ENCODE measurements around the gene OSBPL5.

Gene OSBPL5

DNA sequence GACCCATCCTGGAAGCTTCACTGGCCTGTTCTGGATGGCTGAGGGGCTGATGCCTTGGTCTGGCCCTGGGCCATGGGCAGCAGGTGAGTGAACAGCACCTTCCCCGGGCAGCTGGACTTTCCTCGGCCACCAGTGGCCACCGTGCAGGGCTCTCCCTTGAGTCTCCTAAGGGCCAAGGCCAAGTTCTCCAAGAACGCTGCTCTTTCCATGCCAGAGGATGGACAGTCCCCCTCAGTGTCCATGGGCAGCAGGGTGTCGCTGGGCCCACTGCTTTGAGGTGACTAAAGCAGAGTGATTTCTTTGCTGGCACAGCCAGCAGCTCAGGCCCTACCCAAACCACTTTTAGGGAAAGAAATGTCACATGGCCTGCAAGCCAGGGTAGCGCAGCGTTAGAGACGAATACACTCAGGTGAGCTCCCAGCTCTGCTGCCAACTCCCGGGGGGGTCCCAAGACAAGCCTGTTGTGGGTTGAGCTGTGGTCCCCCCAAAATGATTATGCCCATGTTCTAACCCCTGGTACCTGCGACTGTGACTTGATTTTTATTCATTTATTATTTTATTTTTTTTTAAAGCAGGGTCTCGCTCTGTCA, 104.6 kb downstream of the OSBPL5 start:
- no peak for TF ChIP-seq EGR1 (IDR thresholded peaks at IDR 0.05)
- TF ChIP-seq CEBPB (IDR thresholded peaks at IDR 0.05), result no peak
- no peak for TF ChIP-seq ZBTB7A (IDR thresholded peaks at IDR 0.05; ENCODE audit: low read depth)
- no peak for TF ChIP-seq RAD21 (IDR thresholded peaks at IDR 0.05; ENCODE audit: low read depth)
- TF ChIP-seq FOXM1 (IDR thresholded peaks at IDR 0.05; ENCODE audit: borderline replicate concordance, low read depth), result no peak
- no peak for TF ChIP-seq USF1 (IDR thresholded peaks at IDR 0.05)
- TF ChIP-seq, protein P1, sequence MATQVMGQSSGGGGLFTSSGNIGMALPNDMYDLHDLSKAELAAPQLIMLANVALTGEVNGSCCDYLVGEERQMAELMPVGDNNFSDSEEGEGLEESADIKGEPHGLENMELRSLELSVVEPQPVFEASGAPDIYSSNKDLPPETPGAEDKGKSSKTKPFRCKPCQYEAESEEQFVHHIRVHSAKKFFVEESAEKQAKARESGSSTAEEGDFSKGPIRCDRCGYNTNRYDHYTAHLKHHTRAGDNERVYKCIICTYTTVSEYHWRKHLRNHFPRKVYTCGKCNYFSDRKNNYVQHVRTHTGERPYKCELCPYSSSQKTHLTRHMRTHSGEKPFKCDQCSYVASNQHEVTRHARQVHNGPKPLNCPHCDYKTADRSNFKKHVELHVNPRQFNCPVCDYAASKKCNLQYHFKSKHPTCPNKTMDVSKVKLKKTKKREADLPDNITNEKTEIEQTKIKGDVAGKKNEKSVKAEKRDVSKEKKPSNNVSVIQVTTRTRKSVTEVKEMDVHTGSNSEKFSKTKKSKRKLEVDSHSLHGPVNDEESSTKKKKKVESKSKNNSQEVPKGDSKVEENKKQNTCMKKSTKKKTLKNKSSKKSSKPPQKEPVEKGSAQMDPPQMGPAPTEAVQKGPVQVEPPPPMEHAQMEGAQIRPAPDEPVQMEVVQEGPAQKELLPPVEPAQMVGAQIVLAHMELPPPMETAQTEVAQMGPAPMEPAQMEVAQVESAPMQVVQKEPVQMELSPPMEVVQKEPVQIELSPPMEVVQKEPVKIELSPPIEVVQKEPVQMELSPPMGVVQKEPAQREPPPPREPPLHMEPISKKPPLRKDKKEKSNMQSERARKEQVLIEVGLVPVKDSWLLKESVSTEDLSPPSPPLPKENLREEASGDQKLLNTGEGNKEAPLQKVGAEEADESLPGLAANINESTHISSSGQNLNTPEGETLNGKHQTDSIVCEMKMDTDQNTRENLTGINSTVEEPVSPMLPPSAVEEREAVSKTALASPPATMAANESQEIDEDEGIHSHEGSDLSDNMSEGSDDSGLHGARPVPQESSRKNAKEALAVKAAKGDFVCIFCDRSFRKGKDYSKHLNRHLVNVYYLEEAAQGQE (IDR thresholded peaks at IDR 0.05; ENCODE audit: low read depth), result no peak

- TF ChIP-seq CEBPB (IDR thresholded peaks at IDR 0.05) (no peak), TEAD4 (IDR thresholded peaks at IDR 0.05) (no peak), RAD21 (IDR thresholded peaks at IDR 0.05; ENCODE audit: low read depth) (no peak), EP300 (IDR thresholded peaks at IDR 0.05; ENCODE audit: borderline replicate concordance) (no peak), TAF1 (IDR thresholded peaks at IDR 0.05; ENCODE audit: low read depth) (no peak), FOXM1 (IDR thresholded peaks at IDR 0.05; ENCODE audit: borderline replicate concordance, low read depth) (no peak)
Observed at GRCh38 chr11:3058753-3059664, 106.1 kb downstream of the OSBPL5 start.

DNA sequence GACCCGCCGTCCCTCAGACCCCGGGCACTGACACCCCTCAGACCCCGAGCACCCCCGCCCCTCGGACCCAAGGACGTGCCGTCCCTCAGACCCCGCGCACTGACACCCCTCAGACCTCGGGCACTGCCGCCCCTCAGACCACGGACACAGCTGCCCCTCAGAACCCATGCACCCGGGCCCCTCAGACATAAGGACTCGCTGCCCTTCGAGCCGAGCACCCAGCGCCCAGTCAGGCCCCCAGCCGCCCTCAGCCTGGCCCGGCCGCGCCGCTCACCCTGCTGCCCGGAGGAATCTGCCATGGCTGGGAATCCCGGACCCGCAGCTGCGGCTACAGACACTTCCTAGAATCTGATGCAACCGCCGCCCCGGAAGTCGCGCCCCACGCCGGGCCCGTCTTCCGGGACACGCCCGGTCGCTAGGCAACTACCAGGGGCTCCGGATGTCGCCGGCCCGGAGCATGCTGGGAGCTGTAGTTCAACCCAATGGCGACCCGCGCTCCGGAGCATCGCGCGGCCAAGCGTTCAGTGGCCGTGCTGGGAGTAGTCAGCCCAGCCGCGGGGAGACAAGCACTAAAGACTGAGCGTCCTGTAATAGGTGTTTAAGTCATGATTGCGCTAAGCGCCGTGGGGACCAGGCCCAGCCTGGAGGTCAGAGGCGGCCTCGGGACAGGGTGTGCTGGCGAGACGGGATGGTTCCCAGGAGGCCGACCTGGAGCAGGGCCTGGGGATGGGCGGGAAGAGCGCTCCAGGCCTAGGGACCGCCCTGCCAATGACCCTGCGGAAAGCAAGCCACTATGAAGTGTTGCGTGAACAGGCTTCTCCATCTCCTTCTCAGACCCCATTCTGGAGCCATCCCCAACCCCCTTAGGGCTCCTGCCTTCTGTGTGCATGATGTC, 107.8 kb downstream of the OSBPL5 start, which contains the start of gene CARS1:
Gene CARS1 (minus strand): TSS at position 355 of the 895 bp plus-strand sequence. CDS start 56 bp downstream, at position 299.
- TF ChIP-seq YY1 (IDR thresholded peaks at IDR 0.05; ENCODE audit: low read depth) (peak; percentile 82), TCF12 (IDR thresholded peaks at IDR 0.05; ENCODE audit: low read depth) (peak; percentile 76), TEAD4 (IDR thresholded peaks at IDR 0.05) (peak; percentile 57; the same call in 1 of the 2 replicates), NFIC (IDR thresholded peaks at IDR 0.05) (no peak), TAF1 (IDR thresholded peaks at IDR 0.05; ENCODE audit: low read depth) (peak; percentile 95), EGR1 (IDR thresholded peaks at IDR 0.05) (peak; percentile 58), MAX (IDR thresholded peaks at IDR 0.05) (peak; percentile 90), FOXM1 (IDR thresholded peaks at IDR 0.05; ENCODE audit: borderline replicate concordance, low read depth) (no peak), EP300 (IDR thresholded peaks at IDR 0.05; ENCODE audit: borderline replicate concordance) (peak; percentile 50), RAD21 (IDR thresholded peaks at IDR 0.05; ENCODE audit: low read depth) (no peak; the same call in 1 of the 2 replicates), USF1 (IDR thresholded peaks at IDR 0.05) (peak; percentile 38), ZBTB7A (IDR thresholded peaks at IDR 0.05; ENCODE audit: low read depth) (no peak), CEBPB (IDR thresholded peaks at IDR 0.05) (peak; percentile 89), CREB1 (IDR thresholded peaks at IDR 0.05; ENCODE audit: low read depth) (0 out of 2 replicates have a peak, but pooled peaks have one; percentile 33)
- TF ChIP-seq, protein P1 (IDR thresholded peaks at IDR 0.05; ENCODE audit: low read depth), result no peak

GRCh38 chr11:3056296-3057068, 108.6 kb downstream of the OSBPL5 start:
- TF ChIP-seq NFIC (IDR thresholded peaks at IDR 0.05) (no peak), ZBTB7A (IDR thresholded peaks at IDR 0.05; ENCODE audit: low read depth) (no peak), FOXM1 (IDR thresholded peaks at IDR 0.05; ENCODE audit: borderline replicate concordance, low read depth) (no peak), CEBPB (IDR thresholded peaks at IDR 0.05) (no peak), EP300 (IDR thresholded peaks at IDR 0.05; ENCODE audit: borderline replicate concordance) (no peak)

All from Ishikawa (cell line).